ENCODE measurements around the gene SLC26A1.

DNA sequence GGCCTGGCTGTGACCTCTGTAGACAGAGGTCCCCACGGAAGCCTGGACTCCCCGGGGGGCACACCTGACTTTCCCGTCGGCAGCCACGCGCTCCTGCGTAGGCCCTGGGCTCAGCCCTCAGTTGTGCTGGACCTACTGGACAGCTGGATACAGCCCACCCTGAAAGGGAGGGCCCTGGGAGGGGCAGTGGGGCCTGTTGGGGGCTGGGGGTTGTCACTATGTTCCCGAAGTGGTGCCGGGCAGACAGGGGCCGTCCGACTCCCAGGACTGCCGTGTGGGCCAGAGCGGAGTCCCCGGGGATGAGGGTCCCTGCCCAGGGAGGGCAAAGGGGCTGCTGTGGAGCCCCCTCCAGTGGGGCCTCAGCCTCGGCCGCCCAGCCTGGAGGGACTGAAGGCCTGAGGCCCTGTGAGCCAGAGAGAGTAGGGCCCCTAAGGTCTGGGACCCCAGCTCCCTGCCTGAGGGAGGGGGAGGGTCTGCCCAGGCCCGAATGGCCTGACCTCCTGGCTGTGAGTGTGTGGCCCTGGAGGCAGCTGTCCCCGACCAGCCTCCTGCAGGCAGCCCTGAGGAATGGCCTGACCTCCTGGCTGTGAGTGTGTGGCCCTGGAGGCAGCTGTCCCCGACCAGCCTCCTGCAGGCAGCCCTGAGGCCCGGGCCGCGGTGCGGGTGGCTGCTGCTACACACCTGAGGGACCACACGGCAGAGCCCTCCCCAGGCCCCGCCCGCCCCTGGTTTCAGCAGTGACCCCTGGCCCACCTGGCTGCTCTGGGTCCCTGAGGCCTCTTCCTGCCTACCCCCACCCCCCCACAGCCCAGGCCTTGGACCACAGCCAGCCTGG is 44.0 kb upstream of the SLC26A1 start:
- TF ChIP-seq, protein P1, sequence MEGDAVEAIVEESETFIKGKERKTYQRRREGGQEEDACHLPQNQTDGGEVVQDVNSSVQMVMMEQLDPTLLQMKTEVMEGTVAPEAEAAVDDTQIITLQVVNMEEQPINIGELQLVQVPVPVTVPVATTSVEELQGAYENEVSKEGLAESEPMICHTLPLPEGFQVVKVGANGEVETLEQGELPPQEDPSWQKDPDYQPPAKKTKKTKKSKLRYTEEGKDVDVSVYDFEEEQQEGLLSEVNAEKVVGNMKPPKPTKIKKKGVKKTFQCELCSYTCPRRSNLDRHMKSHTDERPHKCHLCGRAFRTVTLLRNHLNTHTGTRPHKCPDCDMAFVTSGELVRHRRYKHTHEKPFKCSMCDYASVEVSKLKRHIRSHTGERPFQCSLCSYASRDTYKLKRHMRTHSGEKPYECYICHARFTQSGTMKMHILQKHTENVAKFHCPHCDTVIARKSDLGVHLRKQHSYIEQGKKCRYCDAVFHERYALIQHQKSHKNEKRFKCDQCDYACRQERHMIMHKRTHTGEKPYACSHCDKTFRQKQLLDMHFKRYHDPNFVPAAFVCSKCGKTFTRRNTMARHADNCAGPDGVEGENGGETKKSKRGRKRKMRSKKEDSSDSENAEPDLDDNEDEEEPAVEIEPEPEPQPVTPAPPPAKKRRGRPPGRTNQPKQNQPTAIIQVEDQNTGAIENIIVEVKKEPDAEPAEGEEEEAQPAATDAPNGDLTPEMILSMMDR (IDR thresholded peaks at IDR 0.05) = no peak
- TF ChIP-seq POLR2A (IDR thresholded peaks at IDR 0.05) = no peak

Data from suprapubic skin (tissue), 3 donors.